DND-41 (cell line): ENCODE data around the gene DDX28.

ENCODE experiments used
- ATAC-seq: fragments of 200-7000 bp; cut with Tn5 transposase; 3 replicates; pipeline ENCODE4 v1.9.1; 2021; ENCODE audit warnings: low read depth; ENCODE audit not compliant: insufficient read depth
- DNase-seq: peaks from one replicate; pipeline ENCODE4 v3.0.0-alpha.2; 2020
- H2AFZ ChIP-seq: 2 replicates; pipeline ENCODE4 v1.6.0; 2012; ENCODE audit warnings: low read depth, low read length
- H3K27ac ChIP-seq: 2 replicates; pipeline ENCODE4 v1.5.1; 2012; ENCODE audit warnings: low read length, inconsistent platforms
- H3K27me3 ChIP-seq: fragments of 200-600 bp; sonication (generic); 2 replicates; pipeline ENCODE4 v1.6.0; 2012; ENCODE audit warnings: low read length, mild to moderate bottlenecking, inconsistent platforms; ENCODE audit not compliant: insufficient read depth, poor library complexity
- H3K36me3 ChIP-seq: 2 replicates; pipeline ENCODE4 v1.5.1; 2012; ENCODE audit warnings: low read length, inconsistent platforms; ENCODE audit not compliant: insufficient read depth
- H3K4me1 ChIP-seq: 2 replicates; pipeline ENCODE4 v1.5.1; 2012; ENCODE audit warnings: mild to moderate bottlenecking, low read length; ENCODE audit not compliant: insufficient read depth
- H3K4me2 ChIP-seq: 2 replicates; pipeline ENCODE4 v1.6.0; 2012; ENCODE audit warnings: mild to moderate bottlenecking, moderate library complexity, low read length, inconsistent platforms; ENCODE audit not compliant: insufficient read depth
- H3K4me3 ChIP-seq, 2 experiments: fragments of 200-600 bp in 1 of 2; shearing (Covaris generic) in 1 of 2; 2 replicates each; pipeline ENCODE4 v1.5.1; 2012 to 2016; ENCODE audit warnings: inconsistent platforms in 2 of 2, low read length in 2 of 2, mild to moderate bottlenecking in 2 of 2, low read depth in 1 of 2, moderate library complexity in 1 of 2
- H3K79me2 ChIP-seq: 2 replicates; pipeline ENCODE4 v1.6.0; 2012; ENCODE audit warnings: low read length, inconsistent platforms; ENCODE audit not compliant: insufficient read depth
- H3K9ac ChIP-seq: 2 replicates; pipeline ENCODE4 v1.6.0; 2012; ENCODE audit warnings: low read depth, mild to moderate bottlenecking, inconsistent platforms, low read length, moderate library complexity
- H3K9me3 ChIP-seq: 2 replicates; pipeline ENCODE4 v1.5.1; 2012; ENCODE audit warnings: low read length, moderate library complexity, mild to moderate bottlenecking, inconsistent platforms; ENCODE audit not compliant: insufficient read depth, severe bottlenecking
- H4K20me1 ChIP-seq: 2 replicates; pipeline ENCODE4 v1.6.0; 2012; ENCODE audit warnings: low read length; ENCODE audit not compliant: insufficient read depth
- EZH2 ChIP-seq: IDR thresholded peaks from 3 replicates; pipeline ENCODE4 v1.6.1; 2012; ENCODE audit warnings: borderline replicate concordance, low read depth, mild to moderate bottlenecking, moderate library complexity, low read length, inconsistent platforms; ENCODE audit not compliant: severe bottlenecking
- TF ChIP-seq, protein P1 (sequence below): IDR thresholded peaks from 2 replicates; pipeline ENCODE4 v1.5.1; 2012; ENCODE audit warnings: borderline replicate concordance, low read length, moderate library complexity, mild to moderate bottlenecking; ENCODE audit not compliant: poor library complexity, severe bottlenecking; ENCODE audit errors: extremely low read depth

DDX28 gene

DNA sequence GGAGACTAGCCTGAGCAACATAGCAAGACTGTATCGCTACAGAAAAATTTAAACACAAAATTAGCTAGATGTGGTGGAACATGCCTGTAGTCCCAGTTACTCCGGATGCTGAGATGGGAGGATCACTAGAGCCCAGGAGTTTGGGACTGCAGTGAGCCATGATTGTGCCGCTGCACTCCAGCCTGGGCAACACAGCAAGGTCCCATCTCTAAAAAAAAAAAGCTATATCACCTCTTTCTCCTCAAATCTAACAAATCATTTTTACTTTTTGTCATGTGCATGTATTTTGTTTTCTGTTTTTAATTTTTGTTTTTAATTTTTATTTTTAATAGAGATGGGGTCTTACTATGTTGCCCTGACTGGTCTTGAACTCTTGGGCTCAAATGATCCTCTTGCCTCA lies 6.0 kb upstream of the DDX28 start:
- no peak for TF ChIP-seq EZH2
- TF ChIP-seq, protein P1, sequence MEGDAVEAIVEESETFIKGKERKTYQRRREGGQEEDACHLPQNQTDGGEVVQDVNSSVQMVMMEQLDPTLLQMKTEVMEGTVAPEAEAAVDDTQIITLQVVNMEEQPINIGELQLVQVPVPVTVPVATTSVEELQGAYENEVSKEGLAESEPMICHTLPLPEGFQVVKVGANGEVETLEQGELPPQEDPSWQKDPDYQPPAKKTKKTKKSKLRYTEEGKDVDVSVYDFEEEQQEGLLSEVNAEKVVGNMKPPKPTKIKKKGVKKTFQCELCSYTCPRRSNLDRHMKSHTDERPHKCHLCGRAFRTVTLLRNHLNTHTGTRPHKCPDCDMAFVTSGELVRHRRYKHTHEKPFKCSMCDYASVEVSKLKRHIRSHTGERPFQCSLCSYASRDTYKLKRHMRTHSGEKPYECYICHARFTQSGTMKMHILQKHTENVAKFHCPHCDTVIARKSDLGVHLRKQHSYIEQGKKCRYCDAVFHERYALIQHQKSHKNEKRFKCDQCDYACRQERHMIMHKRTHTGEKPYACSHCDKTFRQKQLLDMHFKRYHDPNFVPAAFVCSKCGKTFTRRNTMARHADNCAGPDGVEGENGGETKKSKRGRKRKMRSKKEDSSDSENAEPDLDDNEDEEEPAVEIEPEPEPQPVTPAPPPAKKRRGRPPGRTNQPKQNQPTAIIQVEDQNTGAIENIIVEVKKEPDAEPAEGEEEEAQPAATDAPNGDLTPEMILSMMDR: no peak
- Histone ChIP-seq H3K4me3 (no peak overlapping the region), H3K36me3 (peaks cover 16% of the 10 kb centered on the region; the same call in 1 of the 2 replicates), H3K4me2 (no peak overlapping the region), H3K4me1 (peaks cover 8% of the 10 kb centered on the region), H3K9ac (no peak overlapping the region), H2AFZ (no peak overlapping the region), H3K9me3 (no peaks in the 10 kb centered on the region), H3K79me2 (peaks cover 8% of the 10 kb centered on the region), H3K27me3 (no peaks in the 10 kb centered on the region), H4K20me1 (no peaks in the 10 kb centered on the region), H3K27ac (no peak overlapping the region)
- DNase-seq (no peak), ATAC-seq (no peak)

GRCh38 chr16:68022278-68022727 lies 729 bp downstream of the DDX28 start:
- Histone ChIP-seq H3K36me3 (peaks cover 23% of the 10 kb centered on the region), H4K20me1 (peaks cover 8% of the 10 kb centered on the region), H3K9me3 (no peaks in the 10 kb centered on the region), H3K9ac (peak overlapping the region; percentile 80), H3K4me1 (peaks cover 30% of the 10 kb centered on the region), H3K4me2 (peak overlapping the region; percentile 98), H3K27ac (peak overlapping the region; percentile 77), H2AFZ (peak overlapping the region; percentile 80), H3K4me3 (peak overlapping the region; percentile 45 to 74), H3K79me2 (peaks cover 36% of the 10 kb centered on the region), H3K27me3 (no peaks in the 10 kb centered on the region)
- TF ChIP-seq EZH2: no peak
- TF ChIP-seq, protein P1: no peak
- no peak for DNase-seq
- ATAC-seq: 0 out of 3 replicates have a peak, but pooled peaks have one; percentile 3

GRCh38 chr16:68021490-68021889 lies 1.5 kb downstream of the DDX28 start:
- ATAC-seq: no peak
- Histone ChIP-seq H3K4me2 (peak overlapping the region; percentile 98), H3K4me1 (peaks cover 30% of the 10 kb centered on the region), H3K9ac (peak overlapping the region; percentile 80; the same call in 1 of the 2 replicates), H3K79me2 (peaks cover 36% of the 10 kb centered on the region), H3K27ac (no peak overlapping the region), H3K27me3 (no peaks in the 10 kb centered on the region), H3K36me3 (peaks cover 23% of the 10 kb centered on the region), H4K20me1 (peaks cover 8% of the 10 kb centered on the region), H2AFZ (no peak overlapping the region), H3K4me3 (peak overlapping the region; percentile 45 to 74; a peak in 3 of 4 replicates), H3K9me3 (no peaks in the 10 kb centered on the region)
- DNase-seq: no peak
- TF ChIP-seq EZH2: no peak
- TF ChIP-seq, protein P1: no peak

GRCh38 chr16:68019167-68019680 lies 3.8 kb downstream of the DDX28 start:
- no peak overlapping the region for H3K4me2 ChIP-seq
- peaks cover 24% of the 10 kb centered on the region for H3K4me1 ChIP-seq
- H3K36me3 ChIP-seq: peaks cover 18% of the 10 kb centered on the region
- no peak overlapping the region for H2AFZ ChIP-seq
- peaks cover 31% of the 10 kb centered on the region for H3K79me2 ChIP-seq
- no peak overlapping the region for H3K4me3 ChIP-seq
- no peak overlapping the region for H3K9ac ChIP-seq
- H4K20me1 ChIP-seq: peaks cover 8% of the 10 kb centered on the region
- H3K9me3 ChIP-seq: no peaks in the 10 kb centered on the region
- no peak for DNase-seq
- H3K27me3 ChIP-seq: no peaks in the 10 kb centered on the region
- no peak for TF ChIP-seq EZH2
- TF ChIP-seq, protein P1: no peak
- ATAC-seq: no peak
- H3K27ac ChIP-seq: no peak overlapping the region
